Measurements from ENCODE around the gene CELF5.

Gene CELF5

DNA sequence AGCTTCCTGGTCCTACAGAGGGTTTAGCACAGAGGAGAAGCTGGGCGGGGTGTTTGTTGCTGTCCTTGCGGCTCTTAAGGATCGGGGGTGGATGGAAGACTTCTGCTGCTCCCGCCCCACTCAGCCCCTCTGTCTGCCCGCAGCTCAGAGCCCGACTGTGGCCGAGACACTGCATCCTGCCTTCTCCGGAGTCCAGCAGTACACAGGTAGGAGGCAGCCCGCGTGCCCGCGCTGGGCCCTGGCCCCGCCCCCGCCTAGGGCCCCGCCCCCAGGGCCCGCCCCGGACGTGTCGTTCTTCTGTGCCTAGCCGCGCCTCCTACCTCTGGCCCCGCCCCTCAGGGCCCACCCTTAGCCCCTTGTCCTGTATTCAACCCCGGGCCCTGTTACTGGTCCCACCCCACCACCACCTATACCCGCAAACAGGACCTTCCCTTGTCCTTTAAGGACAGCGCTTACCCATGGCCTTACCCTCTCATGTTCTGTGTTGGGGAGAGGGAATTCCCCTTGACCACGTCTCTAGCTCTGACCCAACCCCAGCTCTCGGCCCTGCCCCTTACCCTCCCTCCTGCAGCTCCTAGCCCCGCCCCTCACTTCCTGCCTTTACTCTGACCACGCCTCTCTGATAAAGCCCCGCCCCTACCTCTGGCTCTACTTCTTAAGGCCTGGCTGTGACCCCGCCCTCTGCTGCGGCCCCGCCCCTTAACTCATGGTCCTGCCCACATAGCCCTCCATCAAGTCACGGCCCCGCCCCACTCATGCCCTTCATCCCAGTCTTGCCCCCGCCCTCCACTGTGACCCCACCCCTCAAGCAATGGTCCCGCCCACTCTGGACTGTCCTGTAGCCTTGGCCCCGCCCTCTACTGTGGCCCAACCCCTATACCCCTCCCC lies 60.5 kb downstream of the CELF5 start (continued):
- TF ChIP-seq SP2 (tag by site-specific recombination; IDR thresholded peaks at IDR 0.05) (peak; percentile 78), GLI2 (tag by site-specific recombination; IDR thresholded peaks at IDR 0.05; ENCODE audit: borderline replicate concordance, low read depth) (no peak), ZNF558 (tag by site-specific recombination; IDR thresholded peaks at IDR 0.05) (no peak), KLF8 (tag by site-specific recombination; IDR thresholded peaks at IDR 0.05) (peak; percentile 75), ZNF626 (tag by site-specific recombination; IDR thresholded peaks at IDR 0.05) (no peak), SCRT1 (tag by site-specific recombination; IDR thresholded peaks at IDR 0.05; ENCODE audit: borderline replicate concordance) (peak; percentile 94), ZNF600 (tag by site-specific recombination; IDR thresholded peaks at IDR 0.05) (no peak), ZNF202 (tag by site-specific recombination; IDR thresholded peaks at IDR 0.05; ENCODE audit: borderline replicate concordance) (no peak), ZIC2 (tag by site-specific recombination; IDR thresholded peaks at IDR 0.05) (no peak), ZNF157 (tag by site-specific recombination; IDR thresholded peaks at IDR 0.05) (no peak), ZFP69B (tag by site-specific recombination; IDR thresholded peaks at IDR 0.05) (peak; percentile 87), BCL11A (tag by site-specific recombination; IDR thresholded peaks at IDR 0.05; ENCODE audit: low read depth) (no peak), ZNF280D (tag by site-specific recombination; IDR thresholded peaks at IDR 0.05) (no peak), KLF9 (tag by site-specific recombination; IDR thresholded peaks at IDR 0.05; ENCODE audit: low read depth) (peak; percentile 77), MZF1 (tag by site-specific recombination; IDR thresholded peaks at IDR 0.05; ENCODE audit: borderline replicate concordance) (no peak), ZNF561 (tag by site-specific recombination; IDR thresholded peaks at IDR 0.05; ENCODE audit: borderline replicate concordance) (no peak), ZNF114 (tag by site-specific recombination; IDR thresholded peaks at IDR 0.05) (no peak), SALL2 (tag by site-specific recombination; IDR thresholded peaks at IDR 0.05; ENCODE audit: borderline replicate concordance) (no peak), ZNF664 (tag by site-specific recombination; IDR thresholded peaks at IDR 0.05) (no peak), ZNF645 (tag by site-specific recombination; IDR thresholded peaks at IDR 0.05) (no peak), KLF10 (tag by site-specific recombination; IDR thresholded peaks at IDR 0.05) (peak; percentile 57; the same call in 1 of the 2 replicates), KLF7 (tag by site-specific recombination; IDR thresholded peaks at IDR 0.05; ENCODE audit: borderline replicate concordance) (no peak), ZNF585B (tag by site-specific recombination; IDR thresholded peaks at IDR 0.05) (no peak), ZNF704 (tag by site-specific recombination; IDR thresholded peaks at IDR 0.05) (no peak)
- TF ChIP-seq, protein P1, sequence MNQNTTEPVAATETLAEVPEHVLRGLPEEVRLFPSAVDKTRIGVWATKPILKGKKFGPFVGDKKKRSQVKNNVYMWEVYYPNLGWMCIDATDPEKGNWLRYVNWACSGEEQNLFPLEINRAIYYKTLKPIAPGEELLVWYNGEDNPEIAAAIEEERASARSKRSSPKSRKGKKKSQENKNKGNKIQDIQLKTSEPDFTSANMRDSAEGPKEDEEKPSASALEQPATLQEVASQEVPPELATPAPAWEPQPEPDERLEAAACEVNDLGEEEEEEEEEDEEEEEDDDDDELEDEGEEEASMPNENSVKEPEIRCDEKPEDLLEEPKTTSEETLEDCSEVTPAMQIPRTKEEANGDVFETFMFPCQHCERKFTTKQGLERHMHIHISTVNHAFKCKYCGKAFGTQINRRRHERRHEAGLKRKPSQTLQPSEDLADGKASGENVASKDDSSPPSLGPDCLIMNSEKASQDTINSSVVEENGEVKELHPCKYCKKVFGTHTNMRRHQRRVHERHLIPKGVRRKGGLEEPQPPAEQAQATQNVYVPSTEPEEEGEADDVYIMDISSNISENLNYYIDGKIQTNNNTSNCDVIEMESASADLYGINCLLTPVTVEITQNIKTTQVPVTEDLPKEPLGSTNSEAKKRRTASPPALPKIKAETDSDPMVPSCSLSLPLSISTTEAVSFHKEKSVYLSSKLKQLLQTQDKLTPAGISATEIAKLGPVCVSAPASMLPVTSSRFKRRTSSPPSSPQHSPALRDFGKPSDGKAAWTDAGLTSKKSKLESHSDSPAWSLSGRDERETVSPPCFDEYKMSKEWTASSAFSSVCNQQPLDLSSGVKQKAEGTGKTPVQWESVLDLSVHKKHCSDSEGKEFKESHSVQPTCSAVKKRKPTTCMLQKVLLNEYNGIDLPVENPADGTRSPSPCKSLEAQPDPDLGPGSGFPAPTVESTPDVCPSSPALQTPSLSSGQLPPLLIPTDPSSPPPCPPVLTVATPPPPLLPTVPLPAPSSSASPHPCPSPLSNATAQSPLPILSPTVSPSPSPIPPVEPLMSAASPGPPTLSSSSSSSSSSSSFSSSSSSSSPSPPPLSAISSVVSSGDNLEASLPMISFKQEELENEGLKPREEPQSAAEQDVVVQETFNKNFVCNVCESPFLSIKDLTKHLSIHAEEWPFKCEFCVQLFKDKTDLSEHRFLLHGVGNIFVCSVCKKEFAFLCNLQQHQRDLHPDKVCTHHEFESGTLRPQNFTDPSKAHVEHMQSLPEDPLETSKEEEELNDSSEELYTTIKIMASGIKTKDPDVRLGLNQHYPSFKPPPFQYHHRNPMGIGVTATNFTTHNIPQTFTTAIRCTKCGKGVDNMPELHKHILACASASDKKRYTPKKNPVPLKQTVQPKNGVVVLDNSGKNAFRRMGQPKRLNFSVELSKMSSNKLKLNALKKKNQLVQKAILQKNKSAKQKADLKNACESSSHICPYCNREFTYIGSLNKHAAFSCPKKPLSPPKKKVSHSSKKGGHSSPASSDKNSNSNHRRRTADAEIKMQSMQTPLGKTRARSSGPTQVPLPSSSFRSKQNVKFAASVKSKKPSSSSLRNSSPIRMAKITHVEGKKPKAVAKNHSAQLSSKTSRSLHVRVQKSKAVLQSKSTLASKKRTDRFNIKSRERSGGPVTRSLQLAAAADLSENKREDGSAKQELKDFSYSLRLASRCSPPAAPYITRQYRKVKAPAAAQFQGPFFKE (tag by site-specific recombination; IDR thresholded peaks at IDR 0.05; ENCODE audit: borderline replicate concordance), result no peak
- TF ChIP-seq, protein P2, sequence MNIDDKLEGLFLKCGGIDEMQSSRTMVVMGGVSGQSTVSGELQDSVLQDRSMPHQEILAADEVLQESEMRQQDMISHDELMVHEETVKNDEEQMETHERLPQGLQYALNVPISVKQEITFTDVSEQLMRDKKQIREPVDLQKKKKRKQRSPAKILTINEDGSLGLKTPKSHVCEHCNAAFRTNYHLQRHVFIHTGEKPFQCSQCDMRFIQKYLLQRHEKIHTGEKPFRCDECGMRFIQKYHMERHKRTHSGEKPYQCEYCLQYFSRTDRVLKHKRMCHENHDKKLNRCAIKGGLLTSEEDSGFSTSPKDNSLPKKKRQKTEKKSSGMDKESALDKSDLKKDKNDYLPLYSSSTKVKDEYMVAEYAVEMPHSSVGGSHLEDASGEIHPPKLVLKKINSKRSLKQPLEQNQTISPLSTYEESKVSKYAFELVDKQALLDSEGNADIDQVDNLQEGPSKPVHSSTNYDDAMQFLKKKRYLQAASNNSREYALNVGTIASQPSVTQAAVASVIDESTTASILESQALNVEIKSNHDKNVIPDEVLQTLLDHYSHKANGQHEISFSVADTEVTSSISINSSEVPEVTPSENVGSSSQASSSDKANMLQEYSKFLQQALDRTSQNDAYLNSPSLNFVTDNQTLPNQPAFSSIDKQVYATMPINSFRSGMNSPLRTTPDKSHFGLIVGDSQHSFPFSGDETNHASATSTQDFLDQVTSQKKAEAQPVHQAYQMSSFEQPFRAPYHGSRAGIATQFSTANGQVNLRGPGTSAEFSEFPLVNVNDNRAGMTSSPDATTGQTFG (tag by site-specific recombination; IDR thresholded peaks at IDR 0.05; ENCODE audit: borderline replicate concordance), result no peak
